Hepatocyte (in vitro differentiated cells): ENCODE results near the gene GAS5. TPM values are rescaled to one million over a fixed set of nuclear protein-coding genes. Genes with fewer than 3 reads are reported as not detected.

Experiments
- DNase-seq: peaks from one replicate; pipeline ENCODE4 v3.0.0-alpha.2; 2016; ENCODE audit warnings: low spot score
- H2AFZ ChIP-seq: fragments of 200-600 bp; sonication (generic); 2 replicates; pipeline ENCODE4 v1.6.0; 2016; ENCODE audit warnings: antibody characterized with exemption, mild to moderate bottlenecking
- H3K27ac ChIP-seq: fragments of 200-600 bp; sonication (generic); 2 replicates; pipeline ENCODE4 v1.5.1; 2016; ENCODE audit warnings: mild to moderate bottlenecking
- H3K27me3 ChIP-seq: fragments of 200-600 bp; sonication (generic); 2 replicates; pipeline ENCODE4 v1.6.1; 2016
- H3K36me3 ChIP-seq: fragments of 200-600 bp; sonication (generic); replicated peaks from 2 replicates; pipeline ENCODE4 v1.5.1; 2016; ENCODE audit warnings: low read depth; ENCODE audit not compliant: insufficient read depth
- H3K4me1 ChIP-seq: fragments of 200-600 bp; sonication (generic); 2 replicates; pipeline ENCODE4 v1.5.1; 2016; ENCODE audit warnings: mild to moderate bottlenecking, moderate library complexity; ENCODE audit not compliant: insufficient read depth
- H3K4me2 ChIP-seq: fragments of 200-600 bp; sonication (generic); 2 replicates; pipeline ENCODE4 v1.6.0; 2016
- H3K4me3 ChIP-seq: fragments of 200-600 bp; sonication (generic); 2 replicates; pipeline ENCODE4 v1.5.1; 2016; ENCODE audit warnings: mild to moderate bottlenecking
- H3K79me2 ChIP-seq: fragments of 200-600 bp; sonication (generic); 2 replicates; pipeline ENCODE4 v1.6.0; 2017; ENCODE audit warnings: mild to moderate bottlenecking
- H3K9me2 ChIP-seq: fragments of 200-600 bp; sonication (generic); replicated peaks from 2 replicates; pipeline ENCODE4 v1.6.0; 2017; ENCODE audit warnings: mild to moderate bottlenecking; ENCODE audit not compliant: insufficient read depth
- H3K9me3 ChIP-seq: fragments of 200-600 bp; sonication (generic); 2 replicates; pipeline ENCODE4 v1.5.1; 2016; ENCODE audit warnings: low read depth, mild to moderate bottlenecking
- H4K20me1 ChIP-seq: fragments of 200-600 bp; sonication (generic); 2 replicates; pipeline ENCODE4 v1.6.0; 2016; ENCODE audit warnings: mild to moderate bottlenecking; ENCODE audit not compliant: insufficient read depth, poor library complexity, severe bottlenecking
- CTCF ChIP-seq: fragments of 200-600 bp; sonication (generic); IDR thresholded peaks from 2 replicates; pipeline ENCODE4 v1.5.1; 2016; ENCODE audit warnings: antibody characterized with exemption, mild to moderate bottlenecking; ENCODE audit not compliant: poor library complexity
- EZH2 ChIP-seq: fragments of 200-600 bp; sonication (generic); IDR thresholded peaks from 2 replicates; pipeline ENCODE4 v1.6.1; 2016; ENCODE audit warnings: antibody characterized with exemption, mild to moderate bottlenecking, borderline replicate concordance
- EZH2phosphoT487 ChIP-seq: fragments of 200-600 bp; sonication (generic); IDR thresholded peaks from one replicate; pipeline ENCODE4 v1.6.1; 2018; ENCODE audit warnings: antibody characterized with exemption, mild to moderate bottlenecking, low read depth, moderate library complexity; ENCODE audit not compliant: unreplicated experiment, severe bottlenecking
- WGBS: methylation state at CpG from one replicate; pipeline ENCODE4 v1.1.6; 2016; ENCODE audit warnings: low lambda C conversion rate; ENCODE audit errors: missing lambda C conversion rate; 5-methylcytosine and 5-hydroxymethylcytosine counted together
- polyA plus RNA-seq: library from polyadenylated mRNA; unstranded; fragments of >200 nt; fragmentation: Nextera tagmentation; extraction: Ambion mirVana; gene quantifications from 2 replicates; pipeline ENCODE4 v1.2.1, GENCODE V29; 2016
- total RNA-seq: library from RNA; depleted of rRNA; stranded (reverse); fragments of >200 nt; gene quantifications from 2 replicates; pipeline ENCODE4 v1.2.3, GENCODE V29; 2014

Gene GAS5
- total and polyA plus RNA-seq, 2 experiments from 2014 or later, result 174 to 495 TPM

- no peak overlapping the region for H3K4me3 ChIP-seq
- H3K9me3 ChIP-seq, result no peaks in the 10 kb centered on the region
- no peaks in the 10 kb centered on the region for H3K36me3 ChIP-seq
- H4K20me1 ChIP-seq, result no peaks in the 10 kb centered on the region
- H2AFZ ChIP-seq, result no peak overlapping the region
- TF ChIP-seq CTCF, result no peak
- no peak for TF ChIP-seq EZH2
- TF ChIP-seq EZH2phosphoT487, result no peak
- no peaks in the 10 kb centered on the region for H3K4me1 ChIP-seq
- WGBS, result 100% methylated on average over 1 of the region's 1 CpG
- no peak for DNase-seq
- H3K27me3 ChIP-seq, result no peaks in the 10 kb centered on the region
- no peak overlapping the region for H3K27ac ChIP-seq
- no peaks in the 10 kb centered on the region for H3K9me2 ChIP-seq
- H3K79me2 ChIP-seq, result no peaks in the 10 kb centered on the region
- H3K4me2 ChIP-seq, result no peak overlapping the region
These were observed 35.0 kb downstream of the GAS5 start for GRCh38 chr1:173832748-173833147.

GRCh38 chr1:173827611-173828010, 40.2 kb downstream of the GAS5 start:
- H3K27me3 ChIP-seq, result no peaks in the 10 kb centered on the region
- no peaks in the 10 kb centered on the region for H3K36me3 ChIP-seq
- H3K27ac ChIP-seq, result no peak overlapping the region
- peaks cover 22% of the 10 kb centered on the region for H3K79me2 ChIP-seq
- no peak overlapping the region for H3K4me2 ChIP-seq
- no peaks in the 10 kb centered on the region for H3K9me3 ChIP-seq
- TF ChIP-seq EZH2phosphoT487 (no peak), EZH2 (no peak), CTCF (no peak)
- no peak overlapping the region for H3K4me3 ChIP-seq
- H3K4me1 ChIP-seq, result peaks cover 4% of the 10 kb centered on the region
- no peaks in the 10 kb centered on the region for H4K20me1 ChIP-seq
- DNase-seq, result no peak
- WGBS, result 96% methylated on average over 2 of the region's 2 CpGs
- H3K9me2 ChIP-seq, result no peaks in the 10 kb centered on the region
- H2AFZ ChIP-seq, result no peak overlapping the region

GRCh38 chr1:173824315-173825081, 43.3 kb downstream of the GAS5 start, which contains the start of the genes CENPL and DARS2:
Gene CENPL (minus strand): TSS chr1:173824883. CDS start chr1:173811299, 13,584 bp downstream.
Gene DARS2 (plus strand): TSS chr1:173824673. CDS start chr1:173825230, 557 bp downstream.
- Histone ChIP-seq H3K9me2 (no peaks in the 10 kb centered on the region), H3K4me2 (peak within 1 kb of the TSS; percentile 88), H3K9me3 (no peaks in the 10 kb centered on the region), H3K4me1 (peaks cover 4% of the 10 kb centered on the region), H3K79me2 (peaks cover 51% of the 10 kb centered on the region), H4K20me1 (no peaks in the 10 kb centered on the region), H3K27me3 (no peaks in the 10 kb centered on the region), H3K4me3 (peak within 1 kb of the TSS; percentile 68), H2AFZ (peak within 1 kb of the TSS; percentile 73), H3K36me3 (no peaks in the 10 kb centered on the region), H3K27ac (peak within 1 kb of the TSS; percentile 94)
- peak; percentile 97 for DNase-seq
- WGBS, result under 1% methylated on average over 55 of the region's 55 CpGs
- no peak for TF ChIP-seq EZH2phosphoT487
- TF ChIP-seq EZH2, result no peak
- TF ChIP-seq CTCF, result no peak
